GM21717 (cell line): ENCODE results near the gene CLCF1.
A peak's percentile ranks its signal among the peaks of the same experiment; 100 is the strongest.

ENCODE experiments used
- ATAC-seq: cut with Tn5 transposase; IDR thresholded peaks from one replicate; pipeline ENCODE4 v1.9.1; 2021; ENCODE audit warnings: mild to moderate bottlenecking, moderate library complexity; ENCODE audit not compliant: unreplicated experiment

CLCF1 gene

DNA sequence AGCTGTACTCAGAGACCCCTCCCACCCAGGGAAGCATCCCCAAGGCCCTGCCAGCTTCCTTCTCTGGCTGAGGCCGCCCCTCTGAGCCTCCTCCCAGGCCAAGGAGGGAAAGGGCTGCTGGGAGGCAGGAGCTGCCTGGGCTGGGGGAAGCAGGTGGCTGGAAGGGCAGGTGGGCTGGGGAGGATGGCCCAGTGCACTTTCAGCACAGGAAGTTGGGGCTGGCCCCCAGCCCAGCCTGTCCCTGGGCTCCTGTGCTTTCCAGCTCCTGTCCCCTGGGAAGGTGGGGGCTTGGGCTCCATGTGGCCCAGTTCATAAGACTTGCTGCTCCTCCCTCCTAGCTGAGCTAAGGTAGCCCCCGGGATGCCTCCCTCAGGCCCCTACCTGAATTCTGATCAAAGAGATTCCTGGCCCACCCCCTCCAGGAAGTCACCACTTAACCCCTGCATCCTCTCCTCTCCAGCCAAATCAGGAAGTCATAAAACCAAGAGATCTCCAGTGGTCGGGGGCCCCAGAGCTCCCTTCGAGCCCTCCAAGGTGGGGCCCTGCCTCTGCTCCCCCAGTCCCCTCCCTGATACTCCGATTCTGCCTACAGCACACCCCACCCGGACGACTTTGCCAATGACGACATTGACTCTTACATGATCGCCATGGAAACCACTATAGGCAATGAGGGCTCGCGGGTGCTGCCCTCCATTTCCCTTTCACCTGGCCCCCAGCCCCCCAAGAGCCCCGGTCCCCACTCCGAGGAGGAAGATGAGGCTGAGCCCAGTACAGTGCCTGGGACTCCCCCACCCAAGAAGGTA lies 23.4 kb upstream of the CLCF1 start:
- no peak for ATAC-seq

DNA sequence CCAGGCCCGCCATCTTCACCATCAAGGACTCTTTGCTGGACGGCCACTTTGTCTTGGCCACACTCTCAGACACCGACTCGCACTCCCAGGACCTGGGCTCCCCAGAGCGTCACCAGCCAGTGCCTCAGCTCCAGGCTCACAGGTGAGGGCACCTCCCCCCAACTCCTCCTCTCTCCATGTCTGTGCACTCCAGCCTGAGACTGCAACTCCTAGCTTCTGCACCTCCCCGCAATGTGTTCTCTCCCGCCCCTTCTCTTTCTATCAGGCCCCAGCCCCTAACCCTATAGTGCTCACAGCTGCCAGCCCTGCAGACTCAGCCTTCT lies 22.8 kb upstream of the CLCF1 start:
- no peak for ATAC-seq

DNA sequence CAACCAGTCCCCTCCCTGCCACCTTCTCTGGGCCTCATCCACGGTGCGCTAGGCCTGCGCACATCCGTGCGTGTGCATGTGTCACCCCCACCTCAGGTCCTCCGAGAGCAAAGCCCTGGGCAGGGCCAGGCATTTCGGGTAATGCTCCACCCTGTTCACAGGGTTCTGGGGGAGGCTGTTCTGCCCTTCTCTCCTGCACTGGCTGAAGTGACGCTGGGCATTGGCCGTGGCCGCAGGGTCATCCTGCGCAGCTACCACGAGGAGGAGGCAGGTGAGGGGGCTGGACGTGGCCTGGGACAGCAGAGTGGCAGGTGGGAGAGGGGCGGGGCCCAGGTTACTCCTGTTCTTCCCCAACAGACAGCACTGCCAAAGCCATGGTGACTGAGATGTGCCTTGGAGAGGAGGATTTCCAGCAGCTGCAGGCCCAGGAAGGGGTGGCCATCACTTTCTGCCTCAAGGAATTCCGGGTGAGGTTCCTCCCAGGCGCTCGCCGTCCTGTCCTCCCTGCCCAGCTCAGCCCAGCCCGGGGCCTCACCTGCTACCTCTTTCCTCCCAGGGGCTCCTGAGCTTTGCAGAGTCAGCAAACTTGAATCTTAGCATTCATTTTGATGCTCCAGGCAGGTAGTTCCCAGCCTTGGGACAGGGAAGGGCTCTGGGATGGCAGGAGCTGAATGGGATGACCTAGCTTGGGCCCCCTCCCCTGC lies 22.3 kb upstream of the CLCF1 start:
- no peak for ATAC-seq

DNA sequence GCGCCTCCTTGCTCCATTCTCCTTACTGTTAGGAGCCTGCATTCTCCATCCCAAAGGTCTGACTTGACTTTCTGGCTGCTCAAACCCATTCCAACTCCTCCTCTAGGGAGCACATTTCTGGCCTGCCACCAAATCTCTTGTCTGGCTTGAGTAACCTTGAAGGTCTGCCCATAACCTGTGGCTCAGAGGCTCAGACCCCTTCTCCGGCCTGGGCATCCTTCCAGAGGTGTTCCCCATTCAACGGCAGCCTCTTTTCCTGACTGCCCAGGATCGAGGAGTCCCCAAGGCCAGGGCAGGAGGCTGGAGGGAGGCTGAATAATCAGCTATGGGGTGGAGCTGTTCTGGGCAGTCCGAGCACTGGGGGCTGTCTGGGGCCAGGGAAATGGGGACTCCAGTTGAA lies 20.6 kb upstream of the CLCF1 start:
- ATAC-seq = no peak

DNA sequence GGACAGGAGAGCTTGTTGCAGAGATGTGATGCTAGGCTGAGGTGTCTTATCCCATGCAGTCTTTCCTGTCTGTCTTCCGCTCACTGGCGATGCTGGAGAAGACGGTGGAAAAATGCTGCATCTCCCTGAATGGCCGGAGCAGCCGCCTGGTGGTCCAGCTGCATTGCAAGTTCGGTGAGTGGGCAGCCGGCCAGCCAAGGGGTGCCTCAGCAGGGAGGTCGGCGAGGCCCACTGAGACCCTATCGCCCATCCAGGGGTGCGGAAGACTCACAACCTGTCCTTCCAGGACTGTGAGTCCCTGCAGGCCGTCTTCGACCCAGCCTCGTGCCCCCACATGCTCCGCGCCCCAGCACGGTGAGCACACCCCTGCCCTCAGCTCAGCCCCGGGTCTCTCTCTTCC lies 20.0 kb upstream of the CLCF1 start:
- no peak for ATAC-seq

DNA sequence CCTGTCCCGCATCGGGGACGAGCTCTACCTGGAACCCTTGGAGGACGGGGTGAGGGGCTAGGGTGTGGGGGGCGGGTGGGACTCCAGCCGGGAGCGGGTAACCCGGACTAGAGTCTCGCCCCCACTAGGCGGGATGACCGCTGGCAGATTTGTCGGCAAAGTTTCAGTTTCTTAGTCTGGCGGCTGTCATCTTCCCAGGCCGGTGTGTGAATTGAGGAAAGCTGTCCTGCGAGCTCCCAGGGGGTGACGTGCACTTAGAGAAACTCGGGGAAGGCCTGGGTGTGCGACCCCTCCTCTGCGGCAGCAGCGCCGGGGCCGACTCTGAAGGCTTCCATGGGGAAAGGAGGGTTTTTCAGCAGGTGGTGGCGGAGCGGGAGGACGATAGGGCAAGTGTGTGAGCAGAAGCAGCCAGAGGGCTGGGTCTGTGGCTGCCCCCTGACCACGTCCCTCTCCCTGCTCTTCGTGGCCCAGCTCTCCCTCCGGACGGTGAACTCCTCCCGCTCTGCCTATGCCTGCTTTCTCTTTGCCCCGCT lies 18.9 kb upstream of the CLCF1 start:
- ATAC-seq = peak; percentile 12

DNA sequence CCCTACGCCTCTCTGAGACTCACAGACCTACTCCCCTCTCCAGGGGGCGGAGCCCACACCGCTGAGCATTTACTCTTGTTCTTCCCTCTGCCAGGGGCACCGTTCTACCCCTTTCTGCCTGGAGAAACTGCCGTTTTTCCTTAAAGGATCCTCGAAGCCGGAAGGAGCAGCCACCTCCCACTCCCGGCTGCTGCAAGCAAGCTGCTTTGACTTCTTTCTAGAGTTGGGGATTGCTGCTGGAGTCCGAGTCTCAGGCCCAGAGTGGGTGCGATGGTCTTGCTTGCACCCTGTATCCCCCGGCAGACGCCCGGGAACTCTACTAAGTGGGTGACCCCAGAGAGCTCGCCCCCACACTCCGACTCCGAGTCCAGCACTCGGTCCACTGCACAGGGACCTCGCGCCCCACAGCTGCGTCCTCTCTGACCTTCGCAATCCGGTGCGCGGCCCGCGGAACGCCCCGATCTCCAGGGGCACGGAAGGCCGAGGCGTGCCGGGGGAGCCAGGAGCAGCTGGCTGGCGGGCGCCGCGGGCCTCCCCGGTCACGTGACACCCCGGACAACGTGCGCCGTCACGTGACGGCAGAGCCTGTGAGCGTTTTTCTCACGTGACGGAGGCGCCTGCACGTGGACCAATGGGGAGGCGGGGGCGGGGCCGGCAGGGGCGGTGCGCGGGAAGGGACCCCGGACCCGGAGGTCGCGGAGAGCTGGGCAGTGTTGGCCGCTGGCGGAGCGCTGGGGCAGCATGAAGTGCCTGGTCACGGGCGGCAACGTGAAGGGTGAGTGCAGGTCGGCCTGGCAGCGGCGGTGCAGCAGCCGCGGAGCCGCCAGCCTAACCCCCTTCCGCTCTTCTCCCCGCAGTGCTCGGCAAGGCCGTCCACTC lies 18.1 kb upstream of the CLCF1 start, which contains the start of gene RAD9A:
RAD9A (plus strand) TSS at position 683 of the 879 bp plus-strand sequence; CDS start at position 742, 59 bp downstream.
- ATAC-seq = peak; percentile 46

DNA sequence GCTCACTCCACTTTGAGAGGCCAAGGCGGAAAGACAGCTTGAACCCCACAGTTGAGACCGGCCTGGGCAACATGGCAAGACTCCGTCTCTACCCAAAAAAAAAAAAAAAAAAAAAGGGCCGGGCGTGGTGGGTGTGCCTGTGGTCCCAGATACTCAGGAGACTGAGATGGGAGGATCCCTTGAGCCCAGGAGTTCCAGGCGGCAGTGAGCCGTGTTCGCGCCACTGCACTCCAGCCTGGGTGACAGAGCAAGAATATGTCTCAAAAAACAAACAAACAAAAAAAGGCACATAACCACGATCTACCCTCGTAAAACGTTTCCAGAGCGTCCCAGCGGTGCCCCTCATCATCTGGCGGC lies 17.5 kb upstream of the CLCF1 start:
- no peak for ATAC-seq

DNA sequence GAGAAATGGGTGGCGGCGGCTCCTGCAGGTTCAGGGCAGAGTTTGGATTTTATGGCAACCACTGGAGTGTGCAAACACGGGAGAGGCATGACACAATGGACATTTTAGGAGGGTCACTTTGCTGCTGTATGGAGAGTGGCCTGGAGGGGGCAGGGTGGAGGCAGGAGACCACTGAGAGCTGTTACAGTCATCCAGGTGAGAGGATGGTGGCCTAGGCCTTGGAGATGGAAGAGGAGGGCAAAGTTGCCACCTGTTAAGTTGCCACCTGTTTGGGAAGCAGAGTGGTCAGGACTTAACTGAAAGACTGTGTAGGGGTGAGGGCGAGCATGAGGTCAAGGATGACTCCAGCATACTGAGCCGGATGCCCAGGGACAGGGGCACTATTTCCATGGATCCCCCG lies 16.1 kb upstream of the CLCF1 start:
- ATAC-seq = no peak

DNA sequence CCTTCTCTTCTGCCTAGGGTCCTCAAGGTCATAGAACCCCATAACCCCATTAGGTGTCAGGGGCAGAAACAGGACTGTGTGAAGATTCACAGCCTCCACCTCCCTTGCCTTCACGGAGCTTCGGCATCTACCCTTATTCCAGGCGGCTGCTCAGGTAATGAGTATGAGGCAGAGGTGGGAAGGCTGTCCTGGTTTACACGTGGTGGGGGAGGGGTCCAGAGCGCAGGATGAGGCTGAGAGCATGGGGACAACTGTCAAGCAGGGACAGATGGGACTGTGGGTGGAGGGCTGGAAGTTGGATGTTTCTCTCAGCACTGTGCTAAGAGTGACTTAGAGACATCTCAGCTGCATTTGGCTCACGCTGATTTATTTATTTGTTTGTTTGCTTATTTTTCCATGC lies 14.1 kb upstream of the CLCF1 start:
- ATAC-seq = no peak

DNA sequence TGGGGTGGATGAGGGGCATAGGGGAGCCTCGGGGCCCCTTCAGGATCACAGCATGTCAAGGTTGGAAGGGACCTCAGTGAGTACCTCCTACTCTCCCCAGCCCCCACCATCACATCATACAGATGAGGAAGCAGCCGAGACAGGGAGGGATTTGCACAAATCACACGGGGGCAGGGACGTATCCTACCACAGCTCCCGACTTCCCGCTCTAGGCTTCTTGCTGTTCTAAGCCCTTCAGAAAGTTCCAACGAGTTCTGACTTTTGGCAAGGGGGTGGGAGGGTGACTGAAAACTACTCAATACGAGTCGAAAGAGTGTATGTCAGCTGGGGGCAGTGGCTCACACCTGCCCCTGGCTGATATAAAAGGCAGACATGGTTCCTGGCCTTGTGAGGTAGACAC lies 13.7 kb upstream of the CLCF1 start:
- no peak for ATAC-seq

DNA sequence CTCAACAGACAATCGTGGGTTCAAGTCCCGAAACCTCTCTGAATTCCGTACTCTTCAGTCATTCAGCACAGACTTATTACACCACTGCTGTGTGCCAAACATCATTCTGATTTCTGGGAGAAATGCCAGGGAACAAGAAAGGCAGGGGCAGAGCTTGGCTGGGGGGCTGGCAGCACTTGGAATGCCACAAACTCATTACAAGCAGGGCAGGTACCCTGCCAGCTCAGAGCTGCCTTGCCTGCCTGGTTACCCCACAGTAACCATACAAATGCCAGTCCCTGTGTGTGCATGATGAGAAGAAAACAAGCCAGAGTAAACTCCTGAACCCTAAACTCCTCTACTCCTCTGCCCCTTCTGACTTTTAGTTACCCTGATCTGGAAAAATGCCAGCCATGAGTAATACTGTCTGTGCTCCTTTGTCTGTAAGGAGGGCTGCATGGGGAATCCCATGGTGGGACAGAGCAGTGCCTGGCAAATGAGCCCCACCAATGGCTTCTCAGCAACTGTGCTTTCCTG lies 11.5 kb upstream of the CLCF1 start:
- ATAC-seq = no peak

DNA sequence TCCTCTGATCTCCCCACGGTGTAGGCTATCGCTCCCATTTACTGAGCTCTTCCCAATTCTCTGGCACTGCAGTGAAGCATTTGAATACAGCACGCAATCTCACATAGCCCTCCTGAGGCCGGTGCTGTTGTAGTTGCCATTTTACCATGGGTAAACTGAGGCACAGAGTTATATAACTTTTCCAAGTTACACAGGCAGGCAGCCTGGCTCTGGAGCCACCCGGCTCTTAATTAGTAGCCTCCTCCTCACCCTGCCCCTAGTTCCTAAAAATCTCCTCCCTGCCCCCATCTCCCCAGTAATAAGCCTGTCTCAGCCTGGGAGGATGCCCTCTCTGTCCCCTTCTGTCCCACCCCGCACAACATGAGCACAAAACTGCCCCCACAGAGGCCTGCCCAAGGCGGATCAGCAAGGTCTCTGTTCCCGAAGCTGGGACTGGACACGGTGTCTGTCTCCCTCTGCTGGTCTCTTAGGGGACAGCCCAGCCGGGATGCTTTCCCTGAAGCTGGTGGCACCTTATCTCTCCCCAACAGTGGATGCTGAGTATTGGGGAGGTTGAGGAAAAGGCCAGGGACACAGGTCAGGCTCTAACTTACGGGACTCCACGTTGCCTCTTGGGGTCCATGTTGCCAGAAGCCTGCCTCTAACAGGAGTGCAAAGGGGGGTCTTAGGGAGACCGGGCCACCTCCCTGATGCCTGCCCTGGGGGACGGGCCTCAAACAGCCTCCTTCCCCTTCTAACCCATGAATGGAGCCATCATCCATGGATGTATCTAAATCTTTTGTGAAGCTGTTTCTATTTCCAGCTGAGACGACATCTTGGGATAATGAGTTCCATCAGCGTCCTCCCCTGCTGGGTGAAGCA lies 9.1 kb upstream of the CLCF1 start:
- no peak for ATAC-seq

DNA sequence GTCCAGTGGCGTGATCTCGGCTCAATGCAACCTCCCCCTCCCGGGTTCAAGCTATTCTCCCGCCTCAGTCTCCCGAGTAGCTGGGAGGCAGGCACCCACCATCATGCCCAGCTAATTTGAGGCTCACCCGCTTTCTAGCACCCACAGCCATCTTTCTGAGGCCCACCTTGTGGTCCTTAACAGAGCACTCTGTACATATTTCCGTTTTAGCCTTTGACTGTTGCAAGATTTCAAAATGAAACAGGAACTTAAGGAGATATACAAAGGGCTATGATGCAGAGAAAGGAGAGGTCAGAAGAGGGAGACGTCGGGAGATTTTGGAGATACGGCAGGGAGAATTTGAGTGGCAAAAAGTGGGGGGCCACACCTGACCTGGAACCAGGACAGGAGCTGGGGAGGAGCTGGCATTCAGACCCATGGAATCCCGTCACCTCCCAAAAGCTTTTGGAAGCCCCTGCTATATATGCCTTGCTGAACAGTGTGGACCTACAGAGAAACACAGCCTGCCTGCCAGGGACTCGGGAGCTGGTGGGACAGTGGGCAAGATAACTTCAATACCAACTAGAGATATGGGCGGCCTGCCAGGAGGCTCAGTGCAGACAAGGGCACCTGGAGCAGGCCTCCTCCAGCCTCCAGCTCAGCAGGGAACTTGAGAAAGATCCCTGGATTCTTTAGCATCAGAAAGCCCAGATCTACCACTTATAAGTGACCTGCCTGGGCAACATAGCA lies 8.0 kb upstream of the CLCF1 start:
- ATAC-seq = no peak

DNA sequence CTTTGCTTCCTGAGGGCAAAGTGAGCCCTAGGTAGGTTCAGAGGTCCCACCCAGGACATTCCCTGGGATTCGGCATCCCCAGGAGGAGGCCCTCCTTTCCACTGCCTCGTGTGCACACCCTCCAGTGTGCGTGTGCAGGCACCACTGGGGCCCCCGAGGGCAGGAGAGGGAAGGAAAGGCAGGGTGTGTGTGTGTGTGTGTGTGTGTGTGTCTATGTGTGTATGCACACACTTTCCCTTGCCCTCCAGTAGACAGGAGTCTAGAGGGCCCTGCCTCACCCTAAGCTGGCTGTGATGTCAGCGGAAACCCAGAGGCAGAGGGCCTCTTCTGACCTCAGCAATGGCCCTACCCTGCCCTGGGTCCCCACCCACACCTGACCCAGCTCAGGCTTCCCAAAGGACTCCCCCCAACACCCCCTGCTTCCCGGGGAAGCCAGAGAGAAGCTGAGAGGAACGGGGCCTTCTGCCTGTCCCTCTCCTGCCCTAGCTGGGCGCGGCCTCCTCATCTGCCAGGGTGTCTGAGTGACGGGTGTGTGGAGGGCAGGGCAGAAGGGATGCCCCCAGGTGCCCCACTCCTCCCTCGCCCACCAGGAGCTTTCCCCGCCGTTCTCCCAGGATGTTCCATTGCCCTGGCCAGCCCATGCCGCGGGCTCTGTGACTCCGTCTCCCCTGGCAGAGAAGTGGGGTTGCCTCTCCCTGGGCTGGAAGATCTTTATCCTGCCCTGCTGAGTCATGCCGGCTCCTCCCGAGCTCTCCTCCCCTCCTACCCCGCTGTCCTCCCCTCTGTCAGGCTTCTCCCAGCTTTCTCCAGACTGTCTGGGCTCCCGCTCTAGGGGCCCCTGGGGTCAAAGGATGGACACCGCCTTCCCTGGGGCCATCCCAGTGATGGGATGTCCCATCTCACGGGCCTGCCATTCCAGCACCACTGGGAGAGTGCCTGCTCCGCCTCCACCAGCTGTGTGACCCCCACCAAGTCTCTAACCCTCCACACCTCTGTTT lies 6.0 kb upstream of the CLCF1 start:
- ATAC-seq = no peak

DNA sequence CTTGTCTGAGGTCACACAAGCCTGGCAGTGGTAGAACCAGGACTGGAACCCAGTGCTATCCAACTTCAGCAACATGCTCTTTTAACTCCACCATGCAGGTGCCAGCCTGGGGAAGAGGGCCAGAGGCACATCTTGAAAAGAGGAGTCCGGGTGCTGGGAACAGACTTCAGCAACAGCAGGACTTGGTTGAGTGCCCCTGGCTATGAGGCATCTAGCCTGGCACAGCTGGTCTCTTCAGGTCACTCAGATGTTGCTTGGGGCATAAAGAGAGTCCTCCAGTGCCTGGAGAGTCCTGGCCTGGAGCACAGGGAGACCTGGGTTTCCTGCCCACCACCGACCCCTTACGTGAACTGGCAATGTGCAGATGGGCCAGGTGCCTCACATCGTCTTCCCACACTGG lies 5.1 kb upstream of the CLCF1 start:
- ATAC-seq = no peak

DNA sequence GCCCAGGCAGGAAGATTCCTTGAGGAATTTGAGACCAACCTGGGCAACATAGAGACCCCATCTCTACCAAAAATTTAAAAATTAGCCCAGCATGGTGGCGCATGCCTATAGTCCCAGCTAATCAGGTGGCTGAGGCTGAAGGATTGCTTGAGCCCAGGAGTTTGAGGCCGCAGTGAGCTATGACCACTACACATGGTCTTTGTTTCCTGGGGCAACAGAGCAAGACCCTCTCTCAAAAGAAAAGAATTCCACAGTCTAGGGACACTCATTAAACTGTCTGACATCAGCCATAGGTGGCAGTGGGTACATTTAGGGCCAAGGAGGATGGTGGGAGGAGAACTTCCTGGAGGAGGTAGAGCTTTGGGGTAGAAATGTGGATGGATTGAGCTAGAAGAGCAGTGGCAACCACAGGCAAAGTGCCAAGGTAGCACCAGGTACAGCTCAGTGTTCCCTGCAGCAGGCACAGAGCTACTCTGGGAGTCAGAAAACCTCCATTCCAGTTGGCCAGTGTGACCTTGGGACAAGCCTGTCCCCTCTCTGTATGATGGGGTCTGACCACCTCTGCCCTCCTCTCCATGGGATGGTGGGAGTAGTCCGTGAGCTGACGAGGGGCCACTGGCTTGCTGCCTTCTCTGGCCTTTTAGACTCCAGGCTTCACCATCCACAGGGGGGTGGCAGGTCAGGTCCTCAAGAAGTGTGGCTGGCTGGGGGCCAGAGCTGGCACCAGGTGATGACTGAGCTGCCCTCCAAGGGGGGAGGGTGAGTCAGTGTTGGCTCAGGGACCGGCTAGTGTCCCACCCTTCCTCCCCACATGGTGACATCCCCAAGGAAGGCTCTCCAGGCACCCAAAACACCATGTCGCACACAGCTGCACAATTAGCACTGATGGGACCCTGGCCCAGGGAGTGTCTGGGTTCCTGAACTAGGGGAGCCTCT lies 3.7 kb upstream of the CLCF1 start:
- no peak for ATAC-seq
